Upper lobe of left lung (tissue), 6 donors: Measurements from ENCODE around the gene TMEM51. TPM values are rescaled to one million over a fixed set of nuclear protein-coding genes. Genes with fewer than 3 reads are reported as not detected.
A peak's percentile ranks its signal among the peaks of the same experiment; 100 is the strongest.

Experiments used
- ATAC-seq, 2 donors: fragments of 200-7000 bp; cut with Tn5 transposase; one replicate each; pipeline ENCODE4 v1.9.1; 2022; ENCODE audit warnings: mild to moderate bottlenecking in 2 of 2, moderate library complexity in 2 of 2; ENCODE audit not compliant: low FRiP score in 2 of 2
- DNase-seq, 2 donors: peaks; one replicate each; pipeline ENCODE4 v3.0.0-alpha.2; 2019 to 2020
- H3K27ac ChIP-seq, 4 donors: fragments of 200-600 bp; sonication (generic); one replicate each; pipeline ENCODE4 v1.5.1; 2016 to 2019
- H3K27me3 ChIP-seq, 4 donors: fragments of 200-600 bp; sonication (generic); one replicate each; pipeline ENCODE4 v1.5.1; 2017 to 2019
- H3K36me3 ChIP-seq, 4 donors: fragments of 200-600 bp; sonication (generic); one replicate each; pipeline ENCODE4 v1.5.1; 2016 to 2019
- H3K4me1 ChIP-seq, 4 donors: fragments of 200-600 bp; sonication (generic); one replicate each; pipeline ENCODE4 v1.5.1; 2018 to 2019
- H3K4me3 ChIP-seq, 4 donors: fragments of 200-600 bp; sonication (generic); one replicate each; pipeline ENCODE4 v1.5.1; 2017 to 2019; ENCODE audit warnings: mild to moderate bottlenecking in 2 of 4, moderate library complexity in 1 of 4
- H3K9me3 ChIP-seq, 4 donors: fragments of 200-600 bp; sonication (generic); one replicate each; pipeline ENCODE4 v1.5.1; 2018 to 2019
- EP300 ChIP-seq, 4 donors: sonication (generic); formaldehyde crosslinking; IDR thresholded peaks; one replicate each; pipeline ENCODE4 v1.5.1; 2017; ENCODE audit warnings: antibody characterized with exemption in 4 of 4, control low read depth in 2 of 4
- POLR2A ChIP-seq, 4 donors: fragments of 450-650 bp; IDR thresholded peaks; one replicate each; pipeline ENCODE4 v1.5.1; 2016 to 2017; ENCODE audit warnings: antibody characterized with exemption in 4 of 4, mild to moderate bottlenecking in 2 of 4
- POLR2AphosphoS5 ChIP-seq, 2 donors: sonication (generic); formaldehyde crosslinking; IDR thresholded peaks; one replicate each; pipeline ENCODE4 v1.5.1; 2017; ENCODE audit warnings: antibody characterized with exemption in 2 of 2
- WGBS, 2 donors: methylation state at CpG; one replicate each; pipeline ENCODE4 v1.1.5; 2017 to 2018; 5-methylcytosine and 5-hydroxymethylcytosine counted together
- total RNA-seq, 6 donors: library from RNA; depleted of rRNA in 4 of 6; stranded (reverse); fragments of >200 nt in 4 of 6; gene quantifications; one replicate each; pipeline versions ENCODE4 v1.1.0 to v1.2.1, GENCODE V29; 2016 to 2021
- TF ChIP-seq, protein P1 (sequence below), 6 experiments: fragments of 450-650 bp in 4 of 6; fragments of 200-600 bp in 2 of 6; sonication (generic) in 2 of 6; IDR thresholded peaks; one replicate each; pipeline ENCODE4 v1.5.1; 2016 to 2019; ENCODE audit warnings: antibody characterized with exemption in 6 of 6
- donor health status: DM: no; HTN: no; CAD: no; lungs with moderate emphysema.
- donor health status: DM: no; HTN: yes; CAD: no; lungs with severe emphysema.

Gene TMEM51
- total RNA-seq, 6 donors from 2014 or later, result 6.3 to 22.4 (median 14.6) TPM

GRCh38 chr1:15154480-15155036 is 1.0 kb downstream of the TMEM51 start:
- peaks cover 17 to 54% (median 49%) of the 10 kb centered on the region in 4 donors for H3K4me1 ChIP-seq
- DNase-seq, result peak; percentile 37 to 85
- H3K27ac ChIP-seq, result peak overlapping the region; percentile 88 to 93 (median 90)
- TF ChIP-seq POLR2AphosphoS5 (IDR thresholded peaks at IDR 0.05) (peak in 1 of 2 donors; percentile 35), POLR2A (IDR thresholded peaks at IDR 0.05) (no peak), EP300 (IDR thresholded peaks at IDR 0.05) (no peak)
- TF ChIP-seq, protein P1, sequence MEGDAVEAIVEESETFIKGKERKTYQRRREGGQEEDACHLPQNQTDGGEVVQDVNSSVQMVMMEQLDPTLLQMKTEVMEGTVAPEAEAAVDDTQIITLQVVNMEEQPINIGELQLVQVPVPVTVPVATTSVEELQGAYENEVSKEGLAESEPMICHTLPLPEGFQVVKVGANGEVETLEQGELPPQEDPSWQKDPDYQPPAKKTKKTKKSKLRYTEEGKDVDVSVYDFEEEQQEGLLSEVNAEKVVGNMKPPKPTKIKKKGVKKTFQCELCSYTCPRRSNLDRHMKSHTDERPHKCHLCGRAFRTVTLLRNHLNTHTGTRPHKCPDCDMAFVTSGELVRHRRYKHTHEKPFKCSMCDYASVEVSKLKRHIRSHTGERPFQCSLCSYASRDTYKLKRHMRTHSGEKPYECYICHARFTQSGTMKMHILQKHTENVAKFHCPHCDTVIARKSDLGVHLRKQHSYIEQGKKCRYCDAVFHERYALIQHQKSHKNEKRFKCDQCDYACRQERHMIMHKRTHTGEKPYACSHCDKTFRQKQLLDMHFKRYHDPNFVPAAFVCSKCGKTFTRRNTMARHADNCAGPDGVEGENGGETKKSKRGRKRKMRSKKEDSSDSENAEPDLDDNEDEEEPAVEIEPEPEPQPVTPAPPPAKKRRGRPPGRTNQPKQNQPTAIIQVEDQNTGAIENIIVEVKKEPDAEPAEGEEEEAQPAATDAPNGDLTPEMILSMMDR (IDR thresholded peaks at IDR 0.05), result no peak
- no peaks in the 10 kb centered on the region for H3K36me3 ChIP-seq
- WGBS, 2 donors, result 0 to 10% methylated on average over 1 to 36 of the region's 37 CpGs
- H3K9me3 ChIP-seq, result no peaks in the 10 kb centered on the region
- peaks cover 0 to 4% (median 2%) of the 10 kb centered on the region in 4 donors for H3K27me3 ChIP-seq
- peak in 1 of 2 donors; percentile 3 for ATAC-seq
- peak overlapping the region; percentile 11 to 92 (median 70) for H3K4me3 ChIP-seq

GRCh38 chr1:15155191-15155590 is 1.6 kb downstream of the TMEM51 start:
- H3K9me3 ChIP-seq, result no peaks in the 10 kb centered on the region
- H3K27ac ChIP-seq, result peak overlapping the region; percentile 88 to 93 (median 90)
- 78 to 84% methylated on average over 5 of the region's 5 CpGs for WGBS, 2 donors
- no peak for DNase-seq
- H3K4me3 ChIP-seq, result peak overlapping the region in 3 of 4 donors; percentile 58 to 92 (median 81)
- TF ChIP-seq POLR2AphosphoS5 (IDR thresholded peaks at IDR 0.05) (no peak), EP300 (IDR thresholded peaks at IDR 0.05) (no peak), POLR2A (IDR thresholded peaks at IDR 0.05) (no peak)
- TF ChIP-seq, protein P1 (IDR thresholded peaks at IDR 0.05), result no peak
- peaks cover 20 to 55% (median 52%) of the 10 kb centered on the region in 4 donors for H3K4me1 ChIP-seq
- ATAC-seq, result no peak
- peaks cover 0 to 4% (median 2%) of the 10 kb centered on the region in 4 donors for H3K27me3 ChIP-seq
- no peaks in the 10 kb centered on the region for H3K36me3 ChIP-seq

- ATAC-seq (no peak), DNase-seq (no peak)
- Histone ChIP-seq H3K27me3 (peaks cover 0 to 4% (median 2%) of the 10 kb centered on the region in 4 donors), H3K36me3 (no peaks in the 10 kb centered on the region), H3K27ac (peak overlapping the region; percentile 88 to 93 (median 90)), H3K4me1 (peaks cover 25 to 64% (median 58%) of the 10 kb centered on the region in 4 donors), H3K4me3 (peak overlapping the region in 2 of 4 donors; percentile 13 to 28), H3K9me3 (no peaks in the 10 kb centered on the region)
- WGBS, 2 donors, result 52 to 63% methylated on average over 4 to 11 of the region's 11 CpGs
- TF ChIP-seq POLR2AphosphoS5 (IDR thresholded peaks at IDR 0.05), result no peak
- TF ChIP-seq, protein P1 (IDR thresholded peaks at IDR 0.05), result no peak
- TF ChIP-seq EP300 (IDR thresholded peaks at IDR 0.05), result no peak
- no peak for TF ChIP-seq POLR2A (IDR thresholded peaks at IDR 0.05)
Measured at GRCh38 chr1:15155888-15156741, 2.6 kb downstream of the TMEM51 start.

DNA sequence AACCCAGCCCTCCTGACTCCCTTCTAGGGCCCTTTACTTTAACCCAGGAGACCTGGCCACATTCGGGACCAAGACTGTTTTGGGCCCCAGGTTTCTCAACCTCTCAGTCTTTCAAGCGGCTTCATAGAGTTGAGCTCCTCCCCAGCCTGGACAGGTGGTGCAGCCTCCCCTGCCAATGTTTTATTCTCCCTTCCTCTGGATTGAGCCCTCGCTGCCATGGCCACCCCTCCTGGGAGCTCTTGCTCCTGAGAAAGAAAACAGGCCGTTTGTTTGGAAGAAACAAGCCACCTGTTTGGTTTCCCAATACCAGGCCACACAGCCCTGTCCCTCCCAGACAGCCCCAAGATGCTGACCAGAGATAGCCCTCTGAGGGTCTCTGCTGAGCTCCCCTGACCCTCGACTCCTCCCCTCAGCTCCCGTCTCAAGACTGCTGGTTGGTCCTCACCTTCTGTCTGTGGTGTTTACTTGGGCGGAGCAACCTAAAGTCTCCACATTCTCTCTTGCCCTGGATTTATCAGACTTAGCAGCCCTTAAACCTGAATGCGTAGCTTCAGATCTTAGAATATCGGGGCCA is 3.3 kb downstream of the TMEM51 start:
- no peaks in the 10 kb centered on the region for H3K36me3 ChIP-seq
- H3K4me3 ChIP-seq, result peak overlapping the region in 1 of 4 donors; percentile 28
- 78 to 86% methylated on average over 8 to 9 of the region's 9 CpGs for WGBS, 2 donors
- DNase-seq, result no peak
- TF ChIP-seq EP300 (IDR thresholded peaks at IDR 0.05) (no peak), POLR2A (IDR thresholded peaks at IDR 0.05) (no peak), POLR2AphosphoS5 (IDR thresholded peaks at IDR 0.05) (no peak)
- TF ChIP-seq, protein P1 (IDR thresholded peaks at IDR 0.05), result no peak
- ATAC-seq, result no peak
- H3K27ac ChIP-seq, result peak overlapping the region in 3 of 4 donors; percentile 34 to 90 (median 88)
- peaks cover 25 to 58% (median 51%) of the 10 kb centered on the region in 4 donors for H3K4me1 ChIP-seq
- H3K27me3 ChIP-seq, result peaks cover 0 to 4% (median 2%) of the 10 kb centered on the region in 4 donors
- no peaks in the 10 kb centered on the region for H3K9me3 ChIP-seq
